Erythroblast (primary cell): ENCODE data around the gene C14orf180.

Experiments used
- GATA1 ChIP-seq: IDR thresholded peaks from 2 replicates; pipeline ENCODE4 v1.6.1; 2011; ENCODE audit warnings: low read depth, mild to moderate bottlenecking, control low read depth, low read length, moderate library complexity
- POLR2A ChIP-seq: IDR thresholded peaks from 2 replicates; pipeline ENCODE4 v1.6.1; 2011; ENCODE audit warnings: mild to moderate bottlenecking, low read length

GRCh38 chr14:104592292-104592672 lies 12.7 kb downstream of the C14orf180 start:
- TF ChIP-seq POLR2A (no peak), GATA1 (no peak)
